AG04450 (cell line): ENCODE data around the gene NOA1. TPM values are rescaled to one million over a fixed set of nuclear protein-coding genes. Genes with fewer than 3 reads are reported as not detected.

Experiments used
- CTCF ChIA-PET: fragments of 300-600, 350-600 bp; formaldehyde crosslinking; extraction: SDS; loops from one replicate; lab custom pipeline; 2022; ENCODE audit warnings: antibody characterized with exemption, inconsistent platforms; lab: Charles Lee
- POLR2A ChIA-PET: fragments of 350-600 bp; formaldehyde crosslinking; extraction: SDS; loops from one replicate; lab custom pipeline; 2021; ENCODE audit warnings: antibody characterized with exemption, inconsistent platforms; lab: Yijun Ruan, JAX
- DNase-seq: peaks from one replicate; pipeline ENCODE4 v3.0.0-alpha.2; 2011; ENCODE audit warnings: low read depth, low spot score
- H3K27ac ChIP-seq: one replicate; pipeline ENCODE4 v1.5.1; 2012; ENCODE audit warnings: low read depth, low read length, control low read depth
- H3K27me3 ChIP-seq: one replicate; pipeline ENCODE4 v1.6.0; 2012; ENCODE audit warnings: low read length; ENCODE audit not compliant: control insufficient read depth, insufficient read depth
- H3K4me3 ChIP-seq: 2 replicates; pipeline ENCODE4 v1.5.1; 2011; ENCODE audit warnings: mild to moderate bottlenecking, low read depth, low read length, control low read depth
- H3K9me3 ChIP-seq: 2 replicates; pipeline ENCODE4 v1.5.1; 2012; ENCODE audit warnings: low read length; ENCODE audit not compliant: control insufficient read depth, insufficient read depth
- polyA plus RNA-seq: library from polyadenylated mRNA; depleted of rRNA; stranded (reverse); fragments of >200 nt; gene quantifications from 2 replicates; pipeline ENCODE4 v1.2.3, GENCODE V29; 2011
- TF ChIP-seq, protein P1 (sequence below): IDR thresholded peaks from 2 replicates; pipeline ENCODE4 v1.5.1; 2011; ENCODE audit warnings: low read depth, low read length, control low read depth, inconsistent platforms

The NOA1 gene
- polyA plus RNA-seq, 1 experiment: 17.8 TPM

DNA sequence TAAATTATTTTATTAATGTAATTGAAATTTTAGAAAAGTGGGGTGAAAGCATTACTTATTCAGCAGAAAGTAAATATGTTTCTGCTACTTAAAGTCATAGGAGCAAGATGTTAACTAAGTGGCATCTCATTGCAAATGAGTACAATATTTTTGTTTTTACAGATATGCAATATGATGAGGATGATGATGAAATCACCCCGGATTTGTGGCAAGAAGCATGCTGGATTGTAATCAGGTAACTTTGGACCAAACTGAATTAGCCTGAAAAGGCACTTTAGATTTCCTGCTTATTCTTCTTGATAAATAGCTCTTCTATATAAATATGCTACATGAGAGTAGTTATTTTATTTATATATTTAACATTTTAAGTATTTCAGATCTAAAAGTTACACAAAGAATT lies 8.8 kb upstream of the NOA1 start:
- DNase-seq: no peak
- Histone ChIP-seq H3K4me3 (no peak overlapping the region), H3K9me3 (no peaks in the 10 kb centered on the region), H3K27me3 (no peaks in the 10 kb centered on the region), H3K27ac (no peak overlapping the region)
- CTCF ChIA-PET: no interaction called here
- TF ChIP-seq, protein P1, sequence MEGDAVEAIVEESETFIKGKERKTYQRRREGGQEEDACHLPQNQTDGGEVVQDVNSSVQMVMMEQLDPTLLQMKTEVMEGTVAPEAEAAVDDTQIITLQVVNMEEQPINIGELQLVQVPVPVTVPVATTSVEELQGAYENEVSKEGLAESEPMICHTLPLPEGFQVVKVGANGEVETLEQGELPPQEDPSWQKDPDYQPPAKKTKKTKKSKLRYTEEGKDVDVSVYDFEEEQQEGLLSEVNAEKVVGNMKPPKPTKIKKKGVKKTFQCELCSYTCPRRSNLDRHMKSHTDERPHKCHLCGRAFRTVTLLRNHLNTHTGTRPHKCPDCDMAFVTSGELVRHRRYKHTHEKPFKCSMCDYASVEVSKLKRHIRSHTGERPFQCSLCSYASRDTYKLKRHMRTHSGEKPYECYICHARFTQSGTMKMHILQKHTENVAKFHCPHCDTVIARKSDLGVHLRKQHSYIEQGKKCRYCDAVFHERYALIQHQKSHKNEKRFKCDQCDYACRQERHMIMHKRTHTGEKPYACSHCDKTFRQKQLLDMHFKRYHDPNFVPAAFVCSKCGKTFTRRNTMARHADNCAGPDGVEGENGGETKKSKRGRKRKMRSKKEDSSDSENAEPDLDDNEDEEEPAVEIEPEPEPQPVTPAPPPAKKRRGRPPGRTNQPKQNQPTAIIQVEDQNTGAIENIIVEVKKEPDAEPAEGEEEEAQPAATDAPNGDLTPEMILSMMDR: no peak
- POLR2A ChIA-PET: no interaction called here

DNA sequence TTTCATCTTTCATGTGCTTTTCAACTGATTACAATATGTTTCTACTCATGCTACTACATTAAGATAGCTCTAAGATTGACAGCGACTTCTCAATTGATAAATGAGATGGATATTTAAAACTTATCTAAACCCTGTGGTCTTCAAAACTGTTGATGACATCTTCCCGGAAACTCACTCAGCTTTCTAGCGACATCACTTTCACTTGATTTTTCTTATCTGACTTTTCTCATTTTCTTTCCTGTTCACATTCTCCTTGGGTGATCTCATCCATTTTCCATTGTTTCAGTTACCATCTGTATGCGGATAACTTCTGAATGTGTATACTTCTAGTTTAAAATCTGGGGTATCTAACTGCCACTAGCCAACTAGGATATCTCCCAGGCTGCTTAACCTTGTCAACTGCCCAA lies 4.4 kb upstream of the NOA1 start:
- TF ChIP-seq, protein P1: no peak
- CTCF ChIA-PET: interaction anchor here (0.8 to 1.5 kb wide), 2 partner anchors 56 to 181 kb away, joined by 3 to 5 read pairs; no protein-coding TSS in a partner anchor
- no peaks in the 10 kb centered on the region for H3K27me3 ChIP-seq
- H3K4me3 ChIP-seq: peak overlapping the region; percentile 38
- POLR2A ChIA-PET: no interaction called here
- no peaks in the 10 kb centered on the region; the same call in 1 of the 2 replicates for H3K9me3 ChIP-seq
- peak overlapping the region; percentile 57 for H3K27ac ChIP-seq
- DNase-seq: no peak

DNA sequence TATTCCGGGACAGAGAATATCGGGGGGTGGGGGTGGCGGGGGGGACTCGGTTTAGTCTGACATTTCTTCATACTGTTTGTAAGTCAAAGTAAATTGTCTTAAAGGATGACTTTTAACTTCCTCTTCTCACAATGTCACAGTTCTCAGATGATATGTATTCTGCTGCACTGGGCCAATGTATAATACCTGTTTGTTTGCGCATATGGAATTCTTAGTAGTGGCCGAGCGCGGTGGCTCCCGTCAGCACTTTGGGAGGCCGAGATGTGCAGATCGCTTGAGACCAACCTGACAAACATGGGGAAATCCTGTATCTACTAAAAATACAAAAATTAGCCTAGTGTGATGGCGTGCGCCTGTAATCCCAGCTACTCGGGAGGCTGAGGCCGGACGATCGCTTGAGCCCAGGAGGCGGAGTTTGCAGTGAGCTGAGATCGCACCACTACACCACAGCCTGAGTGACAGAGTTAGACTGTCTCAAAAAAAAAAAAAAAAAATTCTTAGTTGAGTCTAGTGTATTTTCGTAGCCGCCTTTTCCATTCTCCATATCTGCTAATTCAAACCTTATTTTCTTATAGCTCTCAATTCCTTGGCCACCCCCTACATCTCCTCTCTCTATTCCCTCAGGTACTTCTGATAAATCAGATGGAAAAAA lies 2.1 kb upstream of the NOA1 start:
- no peak overlapping the region for H3K27ac ChIP-seq
- CTCF ChIA-PET: interaction anchor here (1.0 to 3.1 kb wide), 2 partner anchors 10 to 184 kb away, joined by 3 to 22 read pairs; no protein-coding TSS in a partner anchor
- DNase-seq: no peak
- peak overlapping the region; percentile 98 for H3K4me3 ChIP-seq
- POLR2A ChIA-PET: interaction anchor here (1.9 to 2.3 kb wide), 2 partner anchors 71 to 102 kb away, joined by 7 to 13 read pairs; partner anchors contain the start of gene REST
- TF ChIP-seq, protein P1: no peak
- H3K9me3 ChIP-seq: no peaks in the 10 kb centered on the region; the same call in 1 of the 2 replicates
- H3K27me3 ChIP-seq: no peaks in the 10 kb centered on the region

DNA sequence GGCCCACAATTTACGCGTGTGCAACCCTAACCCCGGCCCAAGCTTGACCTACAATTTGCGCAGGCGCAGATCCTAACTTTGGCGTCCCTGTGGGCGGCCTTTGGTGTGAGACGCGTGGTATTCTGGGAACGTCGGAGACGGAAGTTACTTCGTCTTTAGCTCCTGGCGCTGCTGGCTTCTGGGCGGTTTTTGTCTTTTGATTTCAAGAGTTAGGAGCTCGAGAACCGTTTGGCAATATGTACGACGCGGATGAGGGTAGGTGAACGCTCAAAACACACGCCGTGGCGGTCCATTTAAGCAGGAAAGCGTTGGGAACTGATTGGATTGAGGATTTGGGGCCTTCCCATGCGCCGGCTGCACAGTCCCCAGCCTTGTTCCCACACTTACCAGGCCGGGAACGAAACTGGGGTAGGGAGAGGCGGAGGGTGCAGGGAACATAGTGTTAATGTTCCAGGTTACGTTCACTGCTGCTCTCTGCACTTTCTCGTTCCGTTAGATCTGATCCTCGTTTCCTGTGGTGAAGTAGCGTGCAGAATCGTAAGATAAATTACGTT lies 1.4 kb upstream of the NOA1 start, which contains the start of gene POLR2B:
Gene POLR2B (plus strand): TSS at position 147 of the 554 bp plus-strand sequence. CDS start 90 bp downstream, at position 237.
- TF ChIP-seq, protein P1: no peak
- ChIA-PET CTCF (interaction anchor here (3.1 kb wide), 1 partner anchor 185 kb away, joined by 22 read pairs; no protein-coding TSS in a partner anchor), POLR2A (interaction anchor here (0.7 to 2.3 kb wide), 7 partner anchors 9 to 102 kb away, joined by 3 to 14 read pairs (median 6); partner anchors contain the start of gene REST)
- H3K9me3 ChIP-seq: no peaks in the 10 kb centered on the region; the same call in 1 of the 2 replicates
- H3K27ac ChIP-seq: peak within 1 kb of the TSS; percentile 94
- peak within 1 kb of the TSS; percentile 98 for H3K4me3 ChIP-seq
- H3K27me3 ChIP-seq: no peaks in the 10 kb centered on the region
- DNase-seq: peak; percentile 70
